MM.1S (cell line): ENCODE measurements around the gene SRGAP3.

Experiments used
- EZH2phosphoT487 ChIP-seq: fragments of 300-600 bp; sonication (generic); IDR thresholded peaks from 2 replicates; pipeline ENCODE4 v1.6.1; 2018; ENCODE audit warnings: antibody characterized with exemption, low read length
- TF ChIP-seq, protein P1 (sequence below): fragments of 300-600 bp; sonication (generic); IDR thresholded peaks from 2 replicates; pipeline ENCODE4 v1.5.1; 2016; ENCODE audit warnings: antibody characterized with exemption, low read length, mixed read lengths

DNA sequence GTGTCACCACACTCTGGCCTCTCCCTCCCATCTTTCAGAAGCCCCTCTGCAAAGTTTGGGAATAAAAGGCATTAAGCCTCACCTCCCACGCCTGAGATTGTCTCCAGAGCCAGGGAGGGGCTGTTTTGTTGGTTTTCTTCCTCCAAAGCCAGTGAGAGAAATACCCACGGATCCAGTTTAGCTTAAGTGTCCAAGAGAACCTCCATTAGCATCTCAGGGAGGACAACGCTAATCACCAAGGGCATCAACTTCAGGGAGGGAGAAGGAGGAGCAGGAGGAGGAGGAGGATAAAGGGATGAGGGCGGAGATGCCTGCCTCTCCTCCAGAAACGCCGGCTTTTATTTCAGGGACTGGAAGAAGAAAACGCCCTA lies 101.6 kb downstream of the SRGAP3 start:
- TF ChIP-seq, protein P1, sequence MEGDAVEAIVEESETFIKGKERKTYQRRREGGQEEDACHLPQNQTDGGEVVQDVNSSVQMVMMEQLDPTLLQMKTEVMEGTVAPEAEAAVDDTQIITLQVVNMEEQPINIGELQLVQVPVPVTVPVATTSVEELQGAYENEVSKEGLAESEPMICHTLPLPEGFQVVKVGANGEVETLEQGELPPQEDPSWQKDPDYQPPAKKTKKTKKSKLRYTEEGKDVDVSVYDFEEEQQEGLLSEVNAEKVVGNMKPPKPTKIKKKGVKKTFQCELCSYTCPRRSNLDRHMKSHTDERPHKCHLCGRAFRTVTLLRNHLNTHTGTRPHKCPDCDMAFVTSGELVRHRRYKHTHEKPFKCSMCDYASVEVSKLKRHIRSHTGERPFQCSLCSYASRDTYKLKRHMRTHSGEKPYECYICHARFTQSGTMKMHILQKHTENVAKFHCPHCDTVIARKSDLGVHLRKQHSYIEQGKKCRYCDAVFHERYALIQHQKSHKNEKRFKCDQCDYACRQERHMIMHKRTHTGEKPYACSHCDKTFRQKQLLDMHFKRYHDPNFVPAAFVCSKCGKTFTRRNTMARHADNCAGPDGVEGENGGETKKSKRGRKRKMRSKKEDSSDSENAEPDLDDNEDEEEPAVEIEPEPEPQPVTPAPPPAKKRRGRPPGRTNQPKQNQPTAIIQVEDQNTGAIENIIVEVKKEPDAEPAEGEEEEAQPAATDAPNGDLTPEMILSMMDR = no peak
- TF ChIP-seq EZH2phosphoT487 = no peak
